Measurements from ENCODE around the gene NOL8. TPM values are rescaled to one million over a fixed set of nuclear protein-coding genes. Genes with fewer than 3 reads are reported as not detected.

Gene NOL8
- total and polyA plus RNA-seq, 2 experiments from 2014 or later: 26.0 to 42.7 TPM

DNA sequence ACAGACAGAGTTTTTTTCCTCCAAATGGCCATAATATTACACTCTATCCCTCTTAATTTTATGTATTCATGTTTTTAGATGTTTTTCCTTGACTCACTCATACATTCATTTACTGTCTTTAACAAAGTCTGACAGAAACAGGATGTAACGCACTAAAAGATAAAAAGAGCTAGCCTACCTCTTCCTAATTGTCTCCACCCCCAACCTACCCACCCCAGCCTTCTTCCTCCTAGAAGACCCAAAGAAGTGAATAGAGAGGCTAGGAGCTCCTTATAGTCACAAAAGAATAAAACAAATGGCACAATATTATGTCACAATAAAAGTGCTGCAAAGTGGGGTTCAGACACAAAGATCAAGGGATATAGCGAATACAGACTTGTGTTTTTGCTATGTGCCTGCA lies 719 bp downstream of the NOL8 start:
- Histone ChIP-seq H3K4me2 (peak overlapping the region; percentile 100), H3K36me3 (ENCODE audit: insufficient read depth) (peaks cover 29% of the 10 kb centered on the region), H3K27me3 (ENCODE audit: insufficient read depth) (no peaks in the 10 kb centered on the region), H3K27ac (ENCODE audit: low read depth) (peak overlapping the region; percentile 99; the same call in 1 of the 2 replicates), H3K4me3 (peak overlapping the region; percentile 87), H3F3A (replicated peaks; ENCODE audit: low read depth) (0 out of 2 replicates have a peak, but pooled peaks cover 4% of the 10 kb centered on the region), H3K79me2 (replicated peaks; ENCODE audit: insufficient read depth) (peaks cover 31% of the 10 kb centered on the region), H3K9me2 (ENCODE audit: insufficient read depth) (no peaks in the 10 kb centered on the region), H3K4me1 (ENCODE audit: insufficient read depth) (peaks cover 19% of the 10 kb centered on the region), H4K20me1 (replicated peaks; ENCODE audit: insufficient read depth) (no peaks in the 10 kb centered on the region), H2AFZ (no peak overlapping the region)
- Mint-ChIP-seq H3K9me3 (no peaks in the 10 kb centered on the region), H3K4me1 (peaks cover 22% of the 10 kb centered on the region), H3K4me3 (peak overlapping the region; percentile 95), H3K36me3 (ENCODE audit: low read depth) (peaks cover 29% of the 10 kb centered on the region), H3K27ac (no peak overlapping the region), H3K27me3 (ENCODE audit: insufficient read depth, low read depth, poor library complexity) (peaks cover 5% of the 10 kb centered on the region)
- ATAC-seq (no peak), DNase-seq (ENCODE audit: low spot score) (no peak)
- TF ChIP-seq, protein P1, sequence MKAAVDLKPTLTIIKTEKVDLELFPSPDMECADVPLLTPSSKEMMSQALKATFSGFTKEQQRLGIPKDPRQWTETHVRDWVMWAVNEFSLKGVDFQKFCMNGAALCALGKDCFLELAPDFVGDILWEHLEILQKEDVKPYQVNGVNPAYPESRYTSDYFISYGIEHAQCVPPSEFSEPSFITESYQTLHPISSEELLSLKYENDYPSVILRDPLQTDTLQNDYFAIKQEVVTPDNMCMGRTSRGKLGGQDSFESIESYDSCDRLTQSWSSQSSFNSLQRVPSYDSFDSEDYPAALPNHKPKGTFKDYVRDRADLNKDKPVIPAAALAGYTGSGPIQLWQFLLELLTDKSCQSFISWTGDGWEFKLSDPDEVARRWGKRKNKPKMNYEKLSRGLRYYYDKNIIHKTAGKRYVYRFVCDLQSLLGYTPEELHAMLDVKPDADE (IDR thresholded peaks at IDR 0.05): no peak
- TF ChIP-seq JUNB (IDR thresholded peaks at IDR 0.05; ENCODE audit: unreplicated experiment): no peak
- TF ChIP-seq, protein P2, sequence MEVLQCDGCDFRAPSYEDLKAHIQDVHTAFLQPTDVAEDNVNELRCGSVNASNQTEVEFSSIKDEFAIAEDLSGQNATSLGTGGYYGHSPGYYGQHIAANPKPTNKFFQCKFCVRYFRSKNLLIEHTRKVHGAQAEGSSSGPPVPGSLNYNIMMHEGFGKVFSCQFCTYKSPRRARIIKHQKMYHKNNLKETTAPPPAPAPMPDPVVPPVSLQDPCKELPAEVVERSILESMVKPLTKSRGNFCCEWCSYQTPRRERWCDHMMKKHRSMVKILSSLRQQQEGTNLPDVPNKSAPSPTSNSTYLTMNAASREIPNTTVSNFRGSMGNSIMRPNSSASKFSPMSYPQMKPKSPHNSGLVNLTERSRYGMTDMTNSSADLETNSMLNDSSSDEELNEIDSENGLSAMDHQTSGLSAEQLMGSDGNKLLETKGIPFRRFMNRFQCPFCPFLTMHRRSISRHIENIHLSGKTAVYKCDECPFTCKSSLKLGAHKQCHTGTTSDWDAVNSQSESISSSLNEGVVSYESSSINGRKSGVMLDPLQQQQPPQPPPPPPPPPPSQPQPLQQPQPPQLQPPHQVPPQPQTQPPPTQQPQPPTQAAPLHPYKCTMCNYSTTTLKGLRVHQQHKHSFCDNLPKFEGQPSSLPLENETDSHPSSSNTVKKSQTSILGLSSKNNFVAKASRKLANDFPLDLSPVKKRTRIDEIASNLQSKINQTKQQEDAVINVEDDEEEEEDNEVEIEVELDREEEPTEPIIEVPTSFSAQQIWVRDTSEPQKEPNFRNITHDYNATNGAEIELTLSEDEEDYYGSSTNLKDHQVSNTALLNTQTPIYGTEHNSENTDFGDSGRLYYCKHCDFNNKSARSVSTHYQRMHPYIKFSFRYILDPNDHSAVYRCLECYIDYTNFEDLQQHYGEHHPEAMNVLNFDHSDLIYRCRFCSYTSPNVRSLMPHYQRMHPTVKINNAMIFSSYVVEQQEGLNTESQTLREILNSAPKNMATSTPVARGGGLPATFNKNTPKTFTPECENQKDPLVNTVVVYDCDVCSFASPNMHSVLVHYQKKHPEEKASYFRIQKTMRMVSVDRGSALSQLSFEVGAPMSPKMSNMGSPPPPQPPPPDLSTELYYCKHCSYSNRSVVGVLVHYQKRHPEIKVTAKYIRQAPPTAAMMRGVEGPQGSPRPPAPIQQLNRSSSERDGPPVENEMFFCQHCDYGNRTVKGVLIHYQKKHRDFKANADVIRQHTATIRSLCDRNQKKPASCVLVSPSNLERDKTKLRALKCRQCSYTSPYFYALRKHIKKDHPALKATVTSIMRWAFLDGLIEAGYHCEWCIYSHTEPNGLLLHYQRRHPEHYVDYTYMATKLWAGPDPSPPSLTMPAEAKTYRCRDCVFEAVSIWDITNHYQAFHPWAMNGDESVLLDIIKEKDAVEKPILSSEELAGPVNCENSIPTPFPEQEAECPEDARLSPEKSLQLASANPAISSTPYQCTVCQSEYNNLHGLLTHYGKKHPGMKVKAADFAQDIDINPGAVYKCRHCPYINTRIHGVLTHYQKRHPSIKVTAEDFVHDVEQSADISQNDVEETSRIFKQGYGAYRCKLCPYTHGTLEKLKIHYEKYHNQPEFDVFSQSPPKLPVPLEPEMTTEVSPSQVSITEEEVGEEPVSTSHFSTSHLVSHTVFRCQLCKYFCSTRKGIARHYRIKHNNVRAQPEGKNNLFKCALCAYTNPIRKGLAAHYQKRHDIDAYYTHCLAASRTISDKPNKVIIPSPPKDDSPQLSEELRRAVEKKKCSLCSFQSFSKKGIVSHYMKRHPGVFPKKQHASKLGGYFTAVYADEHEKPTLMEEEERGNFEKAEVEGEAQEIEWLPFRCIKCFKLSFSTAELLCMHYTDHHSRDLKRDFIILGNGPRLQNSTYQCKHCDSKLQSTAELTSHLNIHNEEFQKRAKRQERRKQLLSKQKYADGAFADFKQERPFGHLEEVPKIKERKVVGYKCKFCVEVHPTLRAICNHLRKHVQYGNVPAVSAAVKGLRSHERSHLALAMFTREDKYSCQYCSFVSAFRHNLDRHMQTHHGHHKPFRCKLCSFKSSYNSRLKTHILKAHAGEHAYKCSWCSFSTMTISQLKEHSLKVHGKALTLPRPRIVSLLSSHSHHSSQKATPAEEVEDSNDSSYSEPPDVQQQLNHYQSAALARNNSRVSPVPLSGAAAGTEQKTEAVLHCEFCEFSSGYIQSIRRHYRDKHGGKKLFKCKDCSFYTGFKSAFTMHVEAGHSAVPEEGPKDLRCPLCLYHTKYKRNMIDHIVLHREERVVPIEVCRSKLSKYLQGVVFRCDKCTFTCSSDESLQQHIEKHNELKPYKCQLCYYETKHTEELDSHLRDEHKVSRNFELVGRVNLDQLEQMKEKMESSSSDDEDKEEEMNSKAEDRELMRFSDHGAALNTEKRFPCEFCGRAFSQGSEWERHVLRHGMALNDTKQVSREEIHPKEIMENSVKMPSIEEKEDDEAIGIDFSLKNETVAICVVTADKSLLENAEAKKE (CRISPR knock-in tag; IDR thresholded peaks at IDR 0.05): no peak
- TF ChIP-seq EZH2 (IDR thresholded peaks at IDR 0.05; ENCODE audit: low read depth, unreplicated experiment): no peak
- no peak for TF ChIP-seq EZH2phosphoT487 (IDR thresholded peaks at IDR 0.05; ENCODE audit: unreplicated experiment)
- TF ChIP-seq, protein P3, sequence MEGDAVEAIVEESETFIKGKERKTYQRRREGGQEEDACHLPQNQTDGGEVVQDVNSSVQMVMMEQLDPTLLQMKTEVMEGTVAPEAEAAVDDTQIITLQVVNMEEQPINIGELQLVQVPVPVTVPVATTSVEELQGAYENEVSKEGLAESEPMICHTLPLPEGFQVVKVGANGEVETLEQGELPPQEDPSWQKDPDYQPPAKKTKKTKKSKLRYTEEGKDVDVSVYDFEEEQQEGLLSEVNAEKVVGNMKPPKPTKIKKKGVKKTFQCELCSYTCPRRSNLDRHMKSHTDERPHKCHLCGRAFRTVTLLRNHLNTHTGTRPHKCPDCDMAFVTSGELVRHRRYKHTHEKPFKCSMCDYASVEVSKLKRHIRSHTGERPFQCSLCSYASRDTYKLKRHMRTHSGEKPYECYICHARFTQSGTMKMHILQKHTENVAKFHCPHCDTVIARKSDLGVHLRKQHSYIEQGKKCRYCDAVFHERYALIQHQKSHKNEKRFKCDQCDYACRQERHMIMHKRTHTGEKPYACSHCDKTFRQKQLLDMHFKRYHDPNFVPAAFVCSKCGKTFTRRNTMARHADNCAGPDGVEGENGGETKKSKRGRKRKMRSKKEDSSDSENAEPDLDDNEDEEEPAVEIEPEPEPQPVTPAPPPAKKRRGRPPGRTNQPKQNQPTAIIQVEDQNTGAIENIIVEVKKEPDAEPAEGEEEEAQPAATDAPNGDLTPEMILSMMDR (conservative IDR thresholded peaks at IDR 0.05; ENCODE audit: low read depth in 2 of 2): no peak
- TF ChIP-seq CREB1 (CRISPR knock-in tag; IDR thresholded peaks at IDR 0.05; ENCODE audit: low read depth): no peak
- TF ChIP-seq, protein P4, sequence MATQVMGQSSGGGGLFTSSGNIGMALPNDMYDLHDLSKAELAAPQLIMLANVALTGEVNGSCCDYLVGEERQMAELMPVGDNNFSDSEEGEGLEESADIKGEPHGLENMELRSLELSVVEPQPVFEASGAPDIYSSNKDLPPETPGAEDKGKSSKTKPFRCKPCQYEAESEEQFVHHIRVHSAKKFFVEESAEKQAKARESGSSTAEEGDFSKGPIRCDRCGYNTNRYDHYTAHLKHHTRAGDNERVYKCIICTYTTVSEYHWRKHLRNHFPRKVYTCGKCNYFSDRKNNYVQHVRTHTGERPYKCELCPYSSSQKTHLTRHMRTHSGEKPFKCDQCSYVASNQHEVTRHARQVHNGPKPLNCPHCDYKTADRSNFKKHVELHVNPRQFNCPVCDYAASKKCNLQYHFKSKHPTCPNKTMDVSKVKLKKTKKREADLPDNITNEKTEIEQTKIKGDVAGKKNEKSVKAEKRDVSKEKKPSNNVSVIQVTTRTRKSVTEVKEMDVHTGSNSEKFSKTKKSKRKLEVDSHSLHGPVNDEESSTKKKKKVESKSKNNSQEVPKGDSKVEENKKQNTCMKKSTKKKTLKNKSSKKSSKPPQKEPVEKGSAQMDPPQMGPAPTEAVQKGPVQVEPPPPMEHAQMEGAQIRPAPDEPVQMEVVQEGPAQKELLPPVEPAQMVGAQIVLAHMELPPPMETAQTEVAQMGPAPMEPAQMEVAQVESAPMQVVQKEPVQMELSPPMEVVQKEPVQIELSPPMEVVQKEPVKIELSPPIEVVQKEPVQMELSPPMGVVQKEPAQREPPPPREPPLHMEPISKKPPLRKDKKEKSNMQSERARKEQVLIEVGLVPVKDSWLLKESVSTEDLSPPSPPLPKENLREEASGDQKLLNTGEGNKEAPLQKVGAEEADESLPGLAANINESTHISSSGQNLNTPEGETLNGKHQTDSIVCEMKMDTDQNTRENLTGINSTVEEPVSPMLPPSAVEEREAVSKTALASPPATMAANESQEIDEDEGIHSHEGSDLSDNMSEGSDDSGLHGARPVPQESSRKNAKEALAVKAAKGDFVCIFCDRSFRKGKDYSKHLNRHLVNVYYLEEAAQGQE (IDR thresholded peaks at IDR 0.05; ENCODE audit: unreplicated experiment): no peak
- TF ChIP-seq STAT1 (IDR thresholded peaks at IDR 0.05; ENCODE audit: unreplicated experiment): no peak
- no peak for TF ChIP-seq ZNF114 (CRISPR knock-in tag; IDR thresholded peaks at IDR 0.05)
- no peak for TF ChIP-seq POLR2AphosphoS5 (IDR thresholded peaks at IDR 0.05; ENCODE audit: low read depth)
- TF ChIP-seq NANOG (IDR thresholded peaks at IDR 0.05; ENCODE audit: borderline replicate concordance): no peak
- TF ChIP-seq ZNF331 (CRISPR knock-in tag; IDR thresholded peaks at IDR 0.05; ENCODE audit: low read depth): no peak

Data from GM23338 (cell line).